ENCODE results near the gene AIG1. TPM values are rescaled to one million over a fixed set of nuclear protein-coding genes. Genes with fewer than 3 reads are reported as not detected.

Gene AIG1
- total RNA-seq, 1 donor from 2014 or later = 60.6 TPM

- no peak for DNase-seq (ENCODE audit: low read depth)
- Histone ChIP-seq H3K27me3 (ENCODE audit: control insufficient read depth, insufficient read depth, low read length) (no peaks in the 10 kb centered on the region), H3K4me3 (ENCODE audit: low read depth, low read length) (no peak overlapping the region), H3K36me3 (ENCODE audit: control insufficient read depth, insufficient read depth, low read length) (no peaks in the 10 kb centered on the region)
- no peak for TF ChIP-seq CTCF (IDR thresholded peaks at IDR 0.05; ENCODE audit: insufficient read depth, low read length, severe bottlenecking)
- FAIRE-seq = no peak
Measured at GRCh38 chr6:143267760-143268159, 207.1 kb downstream of the AIG1 start.

GRCh38 chr6:143268439-143268838 is 207.8 kb downstream of the AIG1 start:
- DNase-seq (ENCODE audit: low read depth) (no peak), FAIRE-seq (no peak)
- Histone ChIP-seq H3K27me3 (ENCODE audit: control insufficient read depth, insufficient read depth, low read length) (no peaks in the 10 kb centered on the region), H3K36me3 (ENCODE audit: control insufficient read depth, insufficient read depth, low read length) (no peaks in the 10 kb centered on the region), H3K4me3 (ENCODE audit: low read depth, low read length) (no peak overlapping the region)
- TF ChIP-seq CTCF (IDR thresholded peaks at IDR 0.05; ENCODE audit: insufficient read depth, low read length, severe bottlenecking) = no peak

- TF ChIP-seq CTCF (IDR thresholded peaks at IDR 0.05; ENCODE audit: insufficient read depth, low read length, severe bottlenecking) = no peak
- FAIRE-seq = no peak
- H3K27me3 ChIP-seq (ENCODE audit: control insufficient read depth, insufficient read depth, low read length) = no peaks in the 10 kb centered on the region
Measured at GRCh38 chr6:143270026-143270425, 209.3 kb downstream of the AIG1 start.

DNA sequence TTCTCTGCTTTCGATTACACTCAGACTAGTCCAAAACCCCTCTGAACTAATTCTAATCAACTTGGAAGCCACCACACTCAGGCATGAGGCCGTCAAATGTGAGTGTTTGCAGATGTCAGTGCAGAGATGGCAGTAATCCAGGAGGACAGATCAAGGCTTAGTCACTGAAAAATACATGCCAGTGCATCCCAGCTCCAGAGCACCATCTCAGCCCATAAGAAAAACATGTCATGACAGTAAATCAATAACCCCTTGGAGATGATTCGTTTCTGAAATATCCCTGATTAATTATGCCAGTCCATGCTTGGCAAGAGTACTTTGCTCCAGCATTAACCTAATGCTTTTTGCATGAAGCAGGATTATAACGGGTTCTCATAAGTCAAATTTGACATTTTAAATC is 210.3 kb downstream of the AIG1 start:
- DNase-seq (ENCODE audit: low read depth) (peak; percentile 90), FAIRE-seq (peak; percentile 95)
- no peak for TF ChIP-seq CTCF (IDR thresholded peaks at IDR 0.05; ENCODE audit: insufficient read depth, low read length, severe bottlenecking)
- no peaks in the 10 kb centered on the region for H3K27me3 ChIP-seq (ENCODE audit: control insufficient read depth, insufficient read depth, low read length)
- no peaks in the 10 kb centered on the region for H3K36me3 ChIP-seq (ENCODE audit: control insufficient read depth, insufficient read depth, low read length)
- no peak overlapping the region for H3K4me3 ChIP-seq (ENCODE audit: low read depth, low read length)

More at GRCh38 chr6:143270026-143270425, 209.3 kb downstream of the AIG1 start:
- no peaks in the 10 kb centered on the region for H3K36me3 ChIP-seq (ENCODE audit: control insufficient read depth, insufficient read depth, low read length)
- no peak for DNase-seq (ENCODE audit: low read depth)
- H3K4me3 ChIP-seq (ENCODE audit: low read depth, low read length) = no peak overlapping the region

- FAIRE-seq (no peak), DNase-seq (ENCODE audit: low read depth) (no peak)
- Histone ChIP-seq H3K27me3 (ENCODE audit: control insufficient read depth, insufficient read depth, low read length) (no peaks in the 10 kb centered on the region), H3K36me3 (ENCODE audit: control insufficient read depth, insufficient read depth, low read length) (no peaks in the 10 kb centered on the region), H3K4me3 (ENCODE audit: low read depth, low read length) (no peak overlapping the region)
- no peak for TF ChIP-seq CTCF (IDR thresholded peaks at IDR 0.05; ENCODE audit: insufficient read depth, low read length, severe bottlenecking)
Measured at GRCh38 chr6:143276436-143276835, 215.7 kb downstream of the AIG1 start.

- no peak for FAIRE-seq
- TF ChIP-seq CTCF (IDR thresholded peaks at IDR 0.05; ENCODE audit: insufficient read depth, low read length, severe bottlenecking) = peak; percentile 22
- H3K27me3 ChIP-seq (ENCODE audit: control insufficient read depth, insufficient read depth, low read length) = no peaks in the 10 kb centered on the region
- peak; percentile 27 for DNase-seq (ENCODE audit: low read depth)
- no peaks in the 10 kb centered on the region for H3K36me3 ChIP-seq (ENCODE audit: control insufficient read depth, insufficient read depth, low read length)
- H3K4me3 ChIP-seq (ENCODE audit: low read depth, low read length) = no peak overlapping the region
Measured at GRCh38 chr6:143279385-143279784, 218.7 kb downstream of the AIG1 start.

All from bronchial epithelial cell (primary cell).